Measurements from ENCODE around the gene DMKN.
"Not testable (repeated sequence)": the region's sequence is repeated elsewhere in the genome, so short reads cannot be mapped to it uniquely, and the experiment has no call there.

DMKN gene

DNA sequence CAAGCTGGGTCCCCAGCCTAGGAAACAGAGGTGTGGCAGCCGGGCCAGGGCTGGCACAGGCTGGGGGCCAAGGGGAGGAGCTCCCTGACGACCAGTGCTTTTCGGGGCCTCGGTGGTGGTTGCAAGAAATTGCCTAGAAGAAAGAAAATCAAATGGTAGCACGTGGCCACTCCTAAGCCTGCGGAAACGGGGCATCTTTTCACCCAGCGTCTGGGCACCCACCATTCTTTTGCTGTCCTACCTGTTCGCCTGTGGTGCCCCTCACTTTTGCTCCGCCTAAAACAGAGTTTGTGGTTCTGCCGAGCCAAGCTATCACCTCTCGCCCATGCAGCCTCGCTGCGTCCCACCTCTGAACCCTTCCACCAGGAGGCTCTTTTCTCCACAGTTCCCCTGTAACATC is 16.0 kb downstream of the DMKN start:
- DNase-seq (ENCODE audit: low spot score), result no peak

GRCh38 chr19:35495107-35496064 is 18.1 kb downstream of the DMKN start:
- DNase-seq (ENCODE audit: low spot score), result peak; percentile 92

DNA sequence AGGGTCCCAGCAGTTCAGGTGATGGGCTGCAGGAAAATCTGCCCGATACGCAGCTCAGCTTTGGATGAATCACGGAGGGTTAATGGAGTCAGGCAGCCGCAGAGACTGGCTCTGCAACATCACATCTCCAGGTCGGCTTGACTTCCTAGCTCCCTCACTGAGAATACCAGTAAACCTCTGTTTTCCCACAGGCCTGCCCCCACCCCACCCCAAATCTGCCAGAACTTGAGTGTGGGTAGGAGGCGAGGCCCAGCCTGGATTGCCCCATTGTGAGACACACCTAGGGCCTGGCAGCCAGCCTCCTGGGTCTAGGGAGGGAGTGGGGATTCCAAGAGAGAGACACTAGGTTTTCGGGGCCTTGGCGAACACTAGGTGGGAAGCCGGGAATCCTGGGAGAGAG is 19.5 kb downstream of the DMKN start:
- DNase-seq (ENCODE audit: low spot score), result no peak

- no peak for DNase-seq (ENCODE audit: low spot score)
Measured at GRCh38 chr19:35491836-35492360, 21.6 kb downstream of the DMKN start.

- no peak for DNase-seq (ENCODE audit: low spot score)
Measured at GRCh38 chr19:35490364-35490763, 23.1 kb downstream of the DMKN start, which contains the start of gene KRTDAP. KRTDAP (minus strand) TSS chr19:35490464; CDS start chr19:35490442, 22 bp downstream.

- DNase-seq (ENCODE audit: low spot score), result no peak
Measured at GRCh38 chr19:35488677-35489076, 24.8 kb downstream of the DMKN start.

- no peak for DNase-seq (ENCODE audit: low spot score)
Measured at GRCh38 chr19:35487656-35488182, 25.7 kb downstream of the DMKN start.

DNA sequence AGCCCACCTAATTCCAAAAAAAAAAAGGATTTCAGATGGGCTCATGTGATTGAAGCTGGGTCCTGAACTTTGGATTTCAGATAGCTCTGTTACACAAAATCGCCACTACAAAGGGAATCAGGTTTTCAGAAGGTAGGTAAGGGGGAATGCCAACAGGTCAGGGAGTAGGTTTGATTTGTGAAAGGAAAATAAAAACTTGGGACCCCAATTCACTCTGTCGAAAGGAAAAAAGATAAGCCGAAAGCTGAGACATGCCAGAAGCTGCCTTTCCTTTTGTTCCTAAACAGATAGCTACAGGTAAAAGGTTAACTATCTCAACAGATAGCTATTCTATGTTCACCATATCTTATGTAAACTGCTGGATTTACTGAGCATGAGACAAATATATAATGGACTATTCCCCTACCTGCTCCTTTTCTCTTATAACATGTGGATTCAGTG is 27.2 kb downstream of the DMKN start:
- DNase-seq (ENCODE audit: low spot score), result no peak

GRCh38 chr19:35484252-35485036 is 29.0 kb downstream of the DMKN start:
- no peak for DNase-seq (ENCODE audit: low spot score)

- no peak for DNase-seq (ENCODE audit: low spot score)
Measured at GRCh38 chr19:35483089-35483488, 30.4 kb downstream of the DMKN start.

GRCh38 chr19:35478794-35479677 is 34.4 kb downstream of the DMKN start:
- peak; percentile 67 for DNase-seq (ENCODE audit: low spot score)

- no peak for DNase-seq (ENCODE audit: low spot score)
Measured at GRCh38 chr19:35476149-35476548, 37.3 kb downstream of the DMKN start.

- not testable (repeated sequence) for DNase-seq (ENCODE audit: low spot score)
Measured at GRCh38 chr19:35474594-35474993, 38.9 kb downstream of the DMKN start.

DNA sequence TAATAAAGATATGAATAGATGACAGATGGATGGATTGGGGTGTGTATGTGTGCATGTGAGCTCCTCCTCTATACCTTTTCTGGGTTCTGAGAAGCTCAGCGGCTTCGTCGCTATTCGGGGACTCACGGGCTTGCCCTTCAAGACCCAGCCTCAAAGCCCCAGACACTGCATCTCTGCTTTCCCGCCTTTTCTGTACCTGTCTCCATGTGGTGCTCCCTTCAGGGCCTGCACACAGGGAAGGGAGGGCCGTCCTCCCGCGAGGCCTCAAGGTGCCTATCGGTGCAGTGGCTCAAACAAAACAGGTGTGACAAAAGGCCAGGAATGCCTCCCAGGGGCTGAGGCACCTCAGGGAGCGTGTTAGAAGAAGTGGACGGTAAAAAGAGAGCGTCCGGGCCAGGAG is 39.3 kb downstream of the DMKN start:
- no peak for DNase-seq (ENCODE audit: low spot score)

GRCh38 chr19:35471946-35472345 is 41.5 kb downstream of the DMKN start:
- DNase-seq (ENCODE audit: low spot score), result no peak

DNA sequence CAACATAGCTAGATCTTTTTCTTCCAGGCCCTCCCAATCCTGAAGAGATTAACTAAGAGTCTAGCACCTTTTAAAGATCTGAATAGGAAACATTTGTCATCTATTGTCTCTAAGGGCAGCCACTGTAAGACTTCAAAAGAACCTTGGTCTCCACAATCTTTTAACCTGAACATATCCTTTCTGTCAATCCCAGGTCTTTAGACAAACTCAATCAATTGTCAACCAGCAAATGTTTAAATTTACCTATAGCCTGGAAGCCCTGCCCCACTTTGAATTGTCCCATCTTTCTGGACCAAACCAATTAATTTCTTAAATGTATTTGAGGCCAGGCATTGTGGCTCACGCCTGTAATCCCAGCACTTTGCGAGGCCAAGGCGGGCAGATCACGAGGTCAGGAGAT is 42.4 kb downstream of the DMKN start:
- DNase-seq (ENCODE audit: low spot score), result not testable (repeated sequence)

GRCh38 chr19:35470128-35470527 is 43.3 kb downstream of the DMKN start:
- no peak for DNase-seq (ENCODE audit: low spot score)

- peak; percentile 73 for DNase-seq (ENCODE audit: low spot score)
Measured at GRCh38 chr19:35468637-35469036, 44.8 kb downstream of the DMKN start.

- no peak for DNase-seq (ENCODE audit: low spot score)
Measured at GRCh38 chr19:35466259-35466658, 47.2 kb downstream of the DMKN start.

- not testable (repeated sequence) for DNase-seq (ENCODE audit: low spot score)
Measured at GRCh38 chr19:35462956-35463355, 50.5 kb downstream of the DMKN start.

- no peak for DNase-seq (ENCODE audit: low spot score)
Measured at GRCh38 chr19:35462476-35462953, 50.9 kb downstream of the DMKN start.
